GM12878 (cell line): Measurements from ENCODE around the gene IRF1. TPM values are rescaled to one million over a fixed set of nuclear protein-coding genes. Genes with fewer than 3 reads are reported as not detected.

Experiments used
- BHLHE40 ChIP-seq, 2 experiments: fragments of 450-650 bp in 1 of 2; IDR thresholded peaks; 2 replicates each; pipeline ENCODE4 v1.6.1; 2011 to 2017; ENCODE audit warnings: low read depth in 2 of 2, borderline replicate concordance in 1 of 2, improper control_type of control experiment in 1 of 2, low read length in 1 of 2, mild to moderate bottlenecking in 1 of 2
- ESRRA ChIP-seq: IDR thresholded peaks from 2 replicates; pipeline ENCODE4 v1.6.1; 2012; ENCODE audit warnings: mild to moderate bottlenecking, low read length, improper control_type of control experiment
- EZH2 ChIP-seq: IDR thresholded peaks from 2 replicates; pipeline ENCODE4 v1.6.1; 2012; ENCODE audit warnings: low read depth, mild to moderate bottlenecking, control low read depth, inconsistent platforms, low read length, borderline replicate concordance; ENCODE audit not compliant: control insufficient read depth
- FOS ChIP-seq: IDR thresholded peaks from 3 replicates; pipeline ENCODE4 v1.6.1; 2011; ENCODE audit warnings: borderline replicate concordance; ENCODE audit not compliant: insufficient read length; ENCODE audit errors: extremely low read depth
- IKZF1 ChIP-seq: fragments of 450-650 bp; conservative IDR thresholded peaks from 2 replicates; pipeline ENCODE4 v1.6.1; 2017; ENCODE audit warnings: antibody characterized with exemption, mild to moderate bottlenecking
- MXI1 ChIP-seq: fragments of 150-350 bp; IDR thresholded peaks from 2 replicates; pipeline ENCODE4 v1.6.1; 2011; ENCODE audit warnings: low read depth, mild to moderate bottlenecking, inconsistent platforms, low read length, improper control_type of control experiment
- NFIC ChIP-seq: IDR thresholded peaks from 2 replicates; pipeline ENCODE4 v1.6.1; 2012; ENCODE audit warnings: low read depth, mild to moderate bottlenecking, inconsistent platforms, low read length, moderate library complexity
- NFXL1 ChIP-seq: fragments of 450-650 bp; IDR thresholded peaks from 2 replicates; pipeline ENCODE4 v1.6.1; 2017; ENCODE audit warnings: antibody characterized with exemption, mild to moderate bottlenecking, borderline replicate concordance
- NFYA ChIP-seq: IDR thresholded peaks from 2 replicates; pipeline ENCODE4 v1.6.1; 2011; ENCODE audit warnings: low read depth, mild to moderate bottlenecking, low read length, improper control_type of control experiment, borderline replicate concordance
- NFYB ChIP-seq: IDR thresholded peaks from 2 replicates; pipeline ENCODE4 v1.6.1; 2011; ENCODE audit warnings: low read depth, mild to moderate bottlenecking, low read length, improper control_type of control experiment, moderate library complexity; ENCODE audit not compliant: insufficient read depth
- NR2C1 ChIP-seq: fragments of 450-650 bp; IDR thresholded peaks from 2 replicates; pipeline ENCODE4 v1.6.1; 2017; ENCODE audit warnings: antibody characterized with exemption, mild to moderate bottlenecking, moderate library complexity
- PAX5 ChIP-seq: IDR thresholded peaks from 2 replicates; pipeline ENCODE4 v1.6.1; 2011; ENCODE audit warnings: low read depth, low read length, borderline replicate concordance
- PML ChIP-seq: IDR thresholded peaks from 2 replicates; pipeline ENCODE4 v1.6.1; 2012; ENCODE audit warnings: low read length, inconsistent platforms
- POU2F2 ChIP-seq: IDR thresholded peaks from 3 replicates; pipeline ENCODE4 v1.6.1; 2011; ENCODE audit warnings: low read depth, mild to moderate bottlenecking, low read length, borderline replicate concordance
- RAD21 ChIP-seq: IDR thresholded peaks from 2 replicates; pipeline ENCODE4 v1.6.1; 2011; ENCODE audit warnings: mild to moderate bottlenecking, low read depth, low read length, moderate library complexity; ENCODE audit not compliant: insufficient read depth
- RBBP5 ChIP-seq: fragments of 200-600 bp; sonication (generic); conservative IDR thresholded peaks from 2 replicates; pipeline ENCODE4 v1.6.1; 2016
- RFX5 ChIP-seq: IDR thresholded peaks from 2 replicates; pipeline ENCODE4 v1.6.1; 2011; ENCODE audit warnings: low read depth, low read length, improper control_type of control experiment
- SMAD1 ChIP-seq: fragments of 450-650 bp; IDR thresholded peaks from 2 replicates; pipeline ENCODE4 v1.6.1; 2018; ENCODE audit warnings: mild to moderate bottlenecking, low read depth; ENCODE audit not compliant: partially characterized antibody
- SPI1 ChIP-seq: IDR thresholded peaks from 2 replicates; pipeline ENCODE4 v1.6.1; 2011; ENCODE audit warnings: low read depth, mild to moderate bottlenecking, low read length, moderate library complexity, borderline replicate concordance; ENCODE audit not compliant: insufficient read depth
- SRF ChIP-seq, 2 experiments: IDR thresholded peaks; 2 replicates each; pipeline ENCODE4 v1.6.1; 2011; ENCODE audit warnings: low read depth in 2 of 2, low read length in 2 of 2, mild to moderate bottlenecking in 1 of 2, moderate library complexity in 1 of 2
- TAF1 ChIP-seq: IDR thresholded peaks from 2 replicates; pipeline ENCODE4 v1.6.1; 2011; ENCODE audit warnings: mild to moderate bottlenecking, low read depth, low read length, borderline replicate concordance
- TBL1XR1 ChIP-seq: IDR thresholded peaks from 2 replicates; pipeline ENCODE4 v1.6.1; 2012; ENCODE audit warnings: low read depth, low read length, improper control_type of control experiment
- YY1 ChIP-seq: IDR thresholded peaks from 2 replicates; pipeline ENCODE4 v1.6.1; 2011; ENCODE audit warnings: low read depth, mild to moderate bottlenecking, low read length
- ZNF217 ChIP-seq: fragments of 450-650 bp; IDR thresholded peaks from 2 replicates; pipeline ENCODE4 v1.6.1; 2017; ENCODE audit warnings: antibody characterized with exemption, mild to moderate bottlenecking
- ZNF24 ChIP-seq: fragments of 450-650 bp; IDR thresholded peaks from 2 replicates; pipeline ENCODE4 v1.6.1; 2017; ENCODE audit warnings: antibody characterized with exemption, mild to moderate bottlenecking
- polyA plus RNA-seq, 11 experiments: library from polyadenylated mRNA; depleted of rRNA in 4 of 11; unstranded in 6 of 11; stranded (reverse) in 5 of 11; fragments of >200 nt; fragmentation: Nextera tagmentation in 4 of 11; fragmentation: Illumina TruSeq in 1 of 11; extraction: Ambion mirVana in 4 of 11; extraction: Trizol in 1 of 11; gene quantifications; 1 replicate in 1 of 11; 2 replicates in 10 of 11; pipeline versions ENCODE4 v1.2.1 to v1.2.3, GENCODE V29; 2011 to 2016; ENCODE audit warnings: inconsistent platforms in 2 of 11, missing spikeins in 2 of 11, low read depth in 1 of 11
- total RNA-seq, 4 experiments: library from RNA; depleted of rRNA in 3 of 4; stranded (reverse); fragments of >200 nt in 3 of 4; fragmentation: Illumina TruSeq in 1 of 4; extraction: Trizol in 1 of 4; gene quantifications; 2 replicates each; pipeline versions ENCODE4 v1.2.1 to v1.2.3, GENCODE V29; 2013 to 2021
- TF ChIP-seq, protein P1 (sequence below): fragments of 450-650 bp; IDR thresholded peaks from 2 replicates; pipeline ENCODE4 v1.6.1; 2016; ENCODE audit warnings: mild to moderate bottlenecking

Gene IRF1
- total and polyA plus RNA-seq, 10 of the 15 experiments (the other 5 are each of a cell fraction or from before 2014, with no cell fraction given) = 6.9 to 68.0 (median 49.6) TPM

- TF ChIP-seq SRF (IDR thresholded peaks at IDR 0.05; ENCODE audit: low read depth in 2 of 2, low read length in 2 of 2) = no peak
- no peak for TF ChIP-seq MXI1
- no peak for TF ChIP-seq RFX5
- 0 out of 2 replicates have a peak, but pooled peaks have one; percentile 24 for TF ChIP-seq ESRRA
- TF ChIP-seq ZNF24 = no peak
- no peak for TF ChIP-seq BHLHE40 (IDR thresholded peaks at IDR 0.05; ENCODE audit: borderline replicate concordance in 1 of 2, low read depth in 2 of 2, low read length in 1 of 2)
- TF ChIP-seq NR2C1 = peak; percentile 85
- no peak for TF ChIP-seq TAF1
- TF ChIP-seq PML = no peak
- TF ChIP-seq SMAD1 = no peak
- TF ChIP-seq NFYA = no peak
- peak; percentile 72; the same call in 1 of the 2 replicates for TF ChIP-seq SPI1
- no peak for TF ChIP-seq YY1
- no peak for TF ChIP-seq FOS
- TF ChIP-seq POU2F2 = no peak
- 0 out of 2 replicates have a peak, but pooled peaks have one; percentile 30 for TF ChIP-seq PAX5
- TF ChIP-seq, protein P1, sequence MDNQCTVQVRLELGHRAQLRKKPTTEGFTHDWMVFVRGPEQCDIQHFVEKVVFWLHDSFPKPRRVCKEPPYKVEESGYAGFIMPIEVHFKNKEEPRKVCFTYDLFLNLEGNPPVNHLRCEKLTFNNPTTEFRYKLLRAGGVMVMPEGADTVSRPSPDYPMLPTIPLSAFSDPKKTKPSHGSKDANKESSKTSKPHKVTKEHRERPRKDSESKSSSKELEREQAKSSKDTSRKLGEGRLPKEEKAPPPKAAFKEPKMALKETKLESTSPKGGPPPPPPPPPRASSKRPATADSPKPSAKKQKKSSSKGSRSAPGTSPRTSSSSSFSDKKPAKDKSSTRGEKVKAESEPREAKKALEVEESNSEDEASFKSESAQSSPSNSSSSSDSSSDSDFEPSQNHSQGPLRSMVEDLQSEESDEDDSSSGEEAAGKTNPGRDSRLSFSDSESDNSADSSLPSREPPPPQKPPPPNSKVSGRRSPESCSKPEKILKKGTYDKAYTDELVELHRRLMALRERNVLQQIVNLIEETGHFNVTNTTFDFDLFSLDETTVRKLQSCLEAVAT = no peak
- TF ChIP-seq IKZF1 = no peak
- TF ChIP-seq NFYB = peak; percentile 43; the same call in 1 of the 2 replicates
- TF ChIP-seq TBL1XR1 = no peak
- TF ChIP-seq ZNF217 = no peak; the same call in 1 of the 2 replicates
- TF ChIP-seq NFIC = no peak
- no peak for TF ChIP-seq EZH2
- TF ChIP-seq RBBP5 = no peak
- TF ChIP-seq RAD21 = no peak
- peak; percentile 97 for TF ChIP-seq NFXL1
Observed at GRCh38 chr5:132496191-132496630, 5.6 kb upstream of the IRF1 start (continued).
